PC-9 (cell line): ENCODE data around the gene ZNF598. TPM values are rescaled to one million over a fixed set of nuclear protein-coding genes. Genes with fewer than 3 reads are reported as not detected.

Experiments used
- BruUV-seq: library from RNA; stranded (reverse); fragments of 400-500 nt; replicated peaks from 2 replicates; lab custom pipeline; 2021; lab: Mats Ljungman, UMichigan
- CTCF ChIA-PET: fragments of 300-600 bp; sonication (Branson Sonifier 250); formaldehyde crosslinking; loops from one replicate; lab custom pipeline; 2022; ENCODE audit warnings: antibody characterized with exemption; lab: Charles Lee
- POLR2A ChIA-PET: fragments of 300-600 bp; sonication (Branson Sonifier 250); formaldehyde crosslinking; loops from one replicate; lab custom pipeline; 2022; ENCODE audit warnings: antibody characterized with exemption; ENCODE audit not compliant: unreplicated experiment; lab: Charles Lee
- DNase-seq, 2 experiments: peaks; one replicate each; pipeline versions ENCODE4 v3.0.0 to v3.0.0-alpha.2; 2015 to 2022; ENCODE audit warnings: mixed read lengths in 1 of 2
- H2AFZ ChIP-seq: fragments of 200-600 bp; sonication (generic); 2 replicates; pipeline ENCODE4 v1.8.1; 2017; ENCODE audit warnings: antibody characterized with exemption
- H3F3A ChIP-seq: fragments of 200-600 bp; sonication (generic); 2 replicates; pipeline ENCODE4 v1.8.1; 2017; ENCODE audit warnings: antibody characterized with exemption, mild to moderate bottlenecking, low read depth; ENCODE audit not compliant: insufficient read depth
- H3K27ac ChIP-seq: fragments of 200-600 bp; sonication (generic); 2 replicates; pipeline ENCODE4 v1.6.1; 2016; ENCODE audit warnings: mixed run types
- H3K27me3 ChIP-seq: fragments of 200-600 bp; sonication (generic); 2 replicates; pipeline ENCODE4 v1.6.1; 2016; ENCODE audit warnings: low read depth, mixed run types; ENCODE audit not compliant: insufficient read depth
- H3K36me3 ChIP-seq: fragments of 200-600 bp; sonication (generic); 2 replicates; pipeline ENCODE4 v1.6.1; 2016; ENCODE audit warnings: low read depth, mixed run types
- H3K4me1 ChIP-seq: fragments of 200-600 bp; sonication (generic); replicated peaks from 2 replicates; pipeline ENCODE4 v1.6.1; 2016; ENCODE audit warnings: mixed run types; ENCODE audit not compliant: insufficient read depth
- H3K4me2 ChIP-seq: fragments of 200-600 bp; sonication (generic); 2 replicates; pipeline ENCODE4 v1.6.1; 2017; ENCODE audit warnings: mixed run types
- H3K4me3 ChIP-seq: fragments of 200-600 bp; sonication (generic); 2 replicates; pipeline ENCODE4 v1.6.1; 2016; ENCODE audit warnings: mixed run types
- H3K79me2 ChIP-seq: fragments of 200-600 bp; sonication (generic); 2 replicates; pipeline ENCODE4 v1.6.1; 2017; ENCODE audit warnings: low read depth, mixed run types
- H3K9me2 ChIP-seq: fragments of 200-600 bp; sonication (generic); 2 replicates; pipeline ENCODE4 v1.8.1; 2017; ENCODE audit warnings: mild to moderate bottlenecking; ENCODE audit not compliant: insufficient read depth
- H3K9me3 ChIP-seq: fragments of 200-600 bp; sonication (generic); 2 replicates; pipeline ENCODE4 v1.8.1; 2016; ENCODE audit warnings: low read depth; ENCODE audit not compliant: insufficient read depth
- H4K20me1 ChIP-seq: fragments of 200-600 bp; sonication (generic); 2 replicates; pipeline ENCODE4 v1.8.1; 2017; ENCODE audit not compliant: insufficient read depth
- EZH2 ChIP-seq: fragments of 200-600 bp; sonication (generic); IDR thresholded peaks from 2 replicates; pipeline ENCODE4 v1.8.0; 2017; ENCODE audit warnings: antibody characterized with exemption, low read depth
- intact Hi-C: fragments of 100-400 bp; cut with micrococcal nuclease; formaldehyde crosslinking; loops from one replicate; pipeline ENCODE4 v1.10.0; 2022; ENCODE audit not compliant: unreplicated experiment
- total RNA-seq: library from RNA; stranded (reverse); gene quantifications from 2 replicates; pipeline ENCODE4 v1.2.3, GENCODE V29; 2021
- TF ChIP-seq, protein P1 (sequence below): fragments of 200-600 bp; sonication (generic); conservative IDR thresholded peaks from 2 replicates; pipeline ENCODE4 v1.6.1; 2017; ENCODE audit warnings: mixed run types, antibody characterized with exemption, mild to moderate bottlenecking, moderate library complexity

ZNF598 gene
- total RNA-seq, 1 experiment from 2014 or later, result 72.5 TPM

GRCh38 chr16:2029350-2029749 is 19.7 kb upstream of the ZNF598 start:
- BruUV-seq, result no TSS peak
- ChIA-PET POLR2A (interaction anchor here (0.6 kb wide), 1 partner anchor 122 kb away, joined by 5 read pairs; no protein-coding TSS in a partner anchor), CTCF (no interaction called here)
- 0 out of 2 replicates have a peak, but pooled peaks cover 4% of the 10 kb centered on the region for H3K79me2 ChIP-seq
- no peaks in the 10 kb centered on the region for H3K27me3 ChIP-seq
- H3K9me2 ChIP-seq, result no peaks in the 10 kb centered on the region
- no peak overlapping the region for H2AFZ ChIP-seq
- H3K4me2 ChIP-seq, result no peak overlapping the region
- intact Hi-C loops, result no loop called here
- no peak overlapping the region for H3K4me3 ChIP-seq
- no peak overlapping the region for H3K27ac ChIP-seq
- peaks cover 18% of the 10 kb centered on the region for H3K4me1 ChIP-seq
- H3K9me3 ChIP-seq, result no peaks in the 10 kb centered on the region
- H3F3A ChIP-seq, result peaks cover 9% of the 10 kb centered on the region; the same call in 1 of the 2 replicates
- no peak for TF ChIP-seq EZH2
- no peaks in the 10 kb centered on the region for H3K36me3 ChIP-seq
- H4K20me1 ChIP-seq, result peaks cover 4% of the 10 kb centered on the region; the same call in 1 of the 2 replicates
- no peak for DNase-seq

DNA sequence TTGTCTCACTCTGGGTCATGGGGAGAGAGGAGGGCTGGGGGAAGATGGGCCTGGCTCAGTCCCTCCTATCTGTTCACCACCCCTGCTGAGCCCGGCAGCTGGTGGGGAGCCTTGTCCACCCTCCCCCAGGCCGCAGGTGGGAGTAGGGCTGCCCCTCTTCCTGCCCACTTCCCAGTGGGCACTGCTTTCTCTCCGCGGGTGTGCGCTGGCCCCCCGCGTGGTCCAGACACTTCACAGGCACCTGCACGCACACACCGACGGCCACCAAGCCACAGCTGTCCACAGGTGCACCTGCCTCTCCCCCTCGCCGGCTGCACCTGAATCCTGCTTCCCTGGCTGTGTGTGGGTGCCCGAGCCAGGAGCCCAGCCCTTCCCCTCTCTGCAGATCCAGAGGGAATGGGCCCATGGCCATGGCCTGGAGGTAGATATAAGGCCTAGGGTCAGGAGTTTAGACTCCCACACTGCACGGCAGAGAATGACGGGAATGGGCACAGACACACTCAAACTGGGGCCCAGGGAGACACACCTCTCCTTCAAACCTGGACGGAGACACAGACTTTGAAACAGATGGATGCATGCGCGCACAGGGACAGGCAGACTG is 19.1 kb upstream of the ZNF598 start:
- Histone ChIP-seq H3K4me2 (no peak overlapping the region), H3K36me3 (no peaks in the 10 kb centered on the region), H3K79me2 (0 out of 2 replicates have a peak, but pooled peaks cover 4% of the 10 kb centered on the region), H4K20me1 (peaks cover 4% of the 10 kb centered on the region; the same call in 1 of the 2 replicates), H3F3A (peaks cover 9% of the 10 kb centered on the region; the same call in 1 of the 2 replicates), H2AFZ (no peak overlapping the region), H3K9me2 (no peaks in the 10 kb centered on the region), H3K4me3 (no peak overlapping the region), H3K27me3 (no peaks in the 10 kb centered on the region), H3K27ac (no peak overlapping the region), H3K4me1 (peaks cover 16% of the 10 kb centered on the region), H3K9me3 (no peaks in the 10 kb centered on the region)
- intact Hi-C loops, result no loop called here
- POLR2A ChIA-PET, result no interaction called here
- no peak for TF ChIP-seq EZH2
- TF ChIP-seq, protein P1, sequence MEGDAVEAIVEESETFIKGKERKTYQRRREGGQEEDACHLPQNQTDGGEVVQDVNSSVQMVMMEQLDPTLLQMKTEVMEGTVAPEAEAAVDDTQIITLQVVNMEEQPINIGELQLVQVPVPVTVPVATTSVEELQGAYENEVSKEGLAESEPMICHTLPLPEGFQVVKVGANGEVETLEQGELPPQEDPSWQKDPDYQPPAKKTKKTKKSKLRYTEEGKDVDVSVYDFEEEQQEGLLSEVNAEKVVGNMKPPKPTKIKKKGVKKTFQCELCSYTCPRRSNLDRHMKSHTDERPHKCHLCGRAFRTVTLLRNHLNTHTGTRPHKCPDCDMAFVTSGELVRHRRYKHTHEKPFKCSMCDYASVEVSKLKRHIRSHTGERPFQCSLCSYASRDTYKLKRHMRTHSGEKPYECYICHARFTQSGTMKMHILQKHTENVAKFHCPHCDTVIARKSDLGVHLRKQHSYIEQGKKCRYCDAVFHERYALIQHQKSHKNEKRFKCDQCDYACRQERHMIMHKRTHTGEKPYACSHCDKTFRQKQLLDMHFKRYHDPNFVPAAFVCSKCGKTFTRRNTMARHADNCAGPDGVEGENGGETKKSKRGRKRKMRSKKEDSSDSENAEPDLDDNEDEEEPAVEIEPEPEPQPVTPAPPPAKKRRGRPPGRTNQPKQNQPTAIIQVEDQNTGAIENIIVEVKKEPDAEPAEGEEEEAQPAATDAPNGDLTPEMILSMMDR, result no peak
- CTCF ChIA-PET, result no interaction called here
- no TSS peak for BruUV-seq
- no peak for DNase-seq

DNA sequence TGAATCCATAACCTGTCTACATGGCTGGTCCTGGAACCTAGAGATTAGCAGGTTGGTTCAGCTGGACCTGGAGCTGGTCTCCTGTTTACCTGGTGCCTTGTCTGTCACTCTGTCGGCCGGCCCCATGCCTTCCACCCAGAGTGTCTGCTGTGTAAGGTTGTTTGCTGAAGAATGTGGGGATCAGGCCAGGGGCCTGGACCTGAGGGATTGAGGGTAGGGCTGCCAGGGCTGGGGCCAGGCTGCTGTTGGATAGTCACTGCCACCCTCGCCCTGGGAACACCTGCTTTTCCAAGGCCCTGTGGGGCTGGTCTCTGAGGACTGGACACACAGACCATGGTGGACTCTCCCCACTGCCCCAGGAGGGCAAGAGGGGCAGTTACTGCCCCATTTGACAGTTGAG is 18.5 kb upstream of the ZNF598 start:
- H3K9me2 ChIP-seq, result no peaks in the 10 kb centered on the region
- no peak overlapping the region for H2AFZ ChIP-seq
- H3K36me3 ChIP-seq, result no peaks in the 10 kb centered on the region
- ChIA-PET CTCF (no interaction called here), POLR2A (no interaction called here)
- peaks cover 9% of the 10 kb centered on the region; the same call in 1 of the 2 replicates for H3F3A ChIP-seq
- no peak for DNase-seq
- H3K27me3 ChIP-seq, result no peaks in the 10 kb centered on the region
- peaks cover 4% of the 10 kb centered on the region; the same call in 1 of the 2 replicates for H4K20me1 ChIP-seq
- intact Hi-C loops, result no loop called here
- no peaks in the 10 kb centered on the region for H3K9me3 ChIP-seq
- no peak overlapping the region for H3K4me3 ChIP-seq
- H3K4me1 ChIP-seq, result peaks cover 13% of the 10 kb centered on the region
- no TSS peak for BruUV-seq
- TF ChIP-seq, protein P1, result no peak
- no peak for TF ChIP-seq EZH2
- H3K27ac ChIP-seq, result no peak overlapping the region
- 0 out of 2 replicates have a peak, but pooled peaks cover 4% of the 10 kb centered on the region for H3K79me2 ChIP-seq
- H3K4me2 ChIP-seq, result peak overlapping the region; percentile 85
